ENCODE results near the gene MEAK7. TPM values are rescaled to one million over a fixed set of nuclear protein-coding genes. Genes with fewer than 3 reads are reported as not detected.

Gene MEAK7
- total RNA-seq, 2 donors from 2014 or later = 6.7 to 11.2 TPM

- Histone ChIP-seq H3K27me3 (no peaks in the 10 kb centered on the region), H3K9me3 (peaks cover 0 to 5% (median 0%) of the 10 kb centered on the region in 3 donors), H3K4me3 (no peak overlapping the region), H3K27ac (no peak overlapping the region), H3K4me1 (no peaks in the 10 kb centered on the region), H3K36me3 (replicated peaks in 1 of 2; ENCODE audit: insufficient read depth in 1 of 2, low read depth in 2 of 2) (no peaks in the 10 kb centered on the region)
- TF ChIP-seq POLR2A (IDR thresholded peaks at IDR 0.05) (no peak), CTCF (IDR thresholded peaks at IDR 0.05) (no peak)
- 78 to 79% methylated on average over 6 of the region's 6 CpGs for WGBS, 2 donors
- DNase-seq (peak in 1 of 4 donors; percentile 2), ATAC-seq (no peak)
- intact Hi-C loops (cut with DNase I) = no loop called here
Observed at GRCh38 chr16:84464116-84464515, 40.3 kb downstream of the MEAK7 start.

GRCh38 chr16:84463221-84463620 lies 41.2 kb downstream of the MEAK7 start:
- Histone ChIP-seq H3K36me3 (replicated peaks in 1 of 2; ENCODE audit: insufficient read depth in 1 of 2, low read depth in 2 of 2) (no peaks in the 10 kb centered on the region), H3K4me1 (no peaks in the 10 kb centered on the region), H3K27ac (no peak overlapping the region), H3K4me3 (no peak overlapping the region), H3K9me3 (peaks cover 0 to 5% (median 0%) of the 10 kb centered on the region in 3 donors), H3K27me3 (no peaks in the 10 kb centered on the region)
- WGBS, 2 donors = 83 to 86% methylated on average over 5 to 6 of the region's 7 CpGs
- DNase-seq (peak in 1 of 4 donors; percentile 1), ATAC-seq (no peak)
- TF ChIP-seq POLR2A (IDR thresholded peaks at IDR 0.05) (no peak), CTCF (IDR thresholded peaks at IDR 0.05) (no peak)
- intact Hi-C loops (cut with DNase I) = no loop called here

GRCh38 chr16:84462296-84463210 lies 41.9 kb downstream of the MEAK7 start:
- WGBS, 2 donors = 84 to 92% methylated on average over 14 to 21 of the region's 24 CpGs
- TF ChIP-seq POLR2A (IDR thresholded peaks at IDR 0.05) = no peak
- no peak for TF ChIP-seq CTCF (IDR thresholded peaks at IDR 0.05)
- H3K9me3 ChIP-seq = peaks cover 0 to 5% (median 0%) of the 10 kb centered on the region in 3 donors
- no peaks in the 10 kb centered on the region for H3K36me3 ChIP-seq (replicated peaks in 1 of 2; ENCODE audit: insufficient read depth in 1 of 2, low read depth in 2 of 2)
- no peaks in the 10 kb centered on the region for H3K27me3 ChIP-seq
- no peak overlapping the region for H3K27ac ChIP-seq
- H3K4me3 ChIP-seq = no peak overlapping the region
- intact Hi-C loops (cut with DNase I) = no loop called here
- DNase-seq = no peak
- no peak for ATAC-seq
- no peaks in the 10 kb centered on the region for H3K4me1 ChIP-seq

GRCh38 chr16:84461413-84462295 lies 42.8 kb downstream of the MEAK7 start:
- peak; percentile 30 for ATAC-seq
- H3K27ac ChIP-seq = no peak overlapping the region
- no peak for DNase-seq

More at GRCh38 chr16:84461413-84462295, 42.8 kb downstream of the MEAK7 start:
- intact Hi-C loops (cut with DNase I) = no loop called here
- Histone ChIP-seq H3K36me3 (replicated peaks in 1 of 2; ENCODE audit: insufficient read depth in 1 of 2, low read depth in 2 of 2) (no peaks in the 10 kb centered on the region), H3K4me3 (no peak overlapping the region), H3K27me3 (no peaks in the 10 kb centered on the region), H3K4me1 (no peaks in the 10 kb centered on the region), H3K9me3 (no peaks in the 10 kb centered on the region)
- 89 to 92% methylated on average over 29 to 30 of the region's 30 CpGs for WGBS, 2 donors
- TF ChIP-seq POLR2A (IDR thresholded peaks at IDR 0.05) (no peak), CTCF (IDR thresholded peaks at IDR 0.05) (no peak)

Measured in body of pancreas (tissue), 4 donors.